ENCODE results near the gene CACTIN.

CACTIN gene

DNA sequence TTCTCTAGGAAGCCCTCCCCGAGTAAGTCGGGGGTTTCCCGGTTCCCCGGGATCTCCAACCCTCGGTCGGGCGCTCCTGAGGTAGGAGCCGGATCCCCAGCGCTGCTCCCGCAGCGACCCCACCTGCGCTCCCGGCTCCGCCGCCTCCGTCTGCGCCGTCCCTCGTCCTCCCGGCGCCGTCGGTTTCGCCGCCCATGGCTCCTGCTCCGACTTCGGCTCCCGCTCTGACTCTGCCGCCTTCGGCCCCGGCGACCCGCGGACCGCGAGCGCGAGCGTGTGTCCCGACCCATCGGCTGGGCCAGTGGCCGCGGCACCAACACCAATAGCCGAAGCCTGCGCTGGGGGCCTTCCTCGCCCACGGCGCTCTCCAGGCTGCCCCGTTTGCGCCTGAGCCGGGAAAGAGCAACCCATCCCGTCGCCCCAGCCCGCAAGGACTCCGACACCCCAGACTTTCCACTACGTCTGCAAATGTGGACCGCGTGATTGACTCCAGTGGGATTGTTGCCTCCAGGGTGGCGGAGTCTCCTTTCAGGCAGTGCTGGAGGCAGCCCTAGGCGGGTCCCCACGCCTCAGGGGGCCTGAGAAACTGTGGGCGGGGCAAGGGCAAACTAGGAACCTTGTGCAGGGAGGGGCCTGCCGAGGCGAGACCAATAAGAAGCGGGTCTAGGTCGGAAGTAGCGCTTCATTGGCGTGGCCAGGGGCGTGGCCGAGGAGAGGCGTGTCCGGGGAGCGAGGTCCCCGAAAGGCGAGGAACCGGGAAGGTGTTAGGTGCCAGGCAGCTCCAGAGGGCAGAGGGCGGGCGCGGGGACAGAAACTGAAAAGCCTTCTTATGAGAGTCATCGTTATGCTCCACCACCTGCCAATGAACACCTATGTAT lies at the start of gene CACTIN:
CACTIN (minus strand) TSS at position 318 of the 878 bp plus-strand sequence; CDS start at position 290, 28 bp downstream.
- peak within 1 kb of the TSS; percentile 79 for H3K4me3 ChIP-seq (ENCODE audit: low read depth, low read length)
- DNase-seq (ENCODE audit: low read depth): peak; percentile 93
- no peak for TF ChIP-seq CTCF (IDR thresholded peaks at IDR 0.05; ENCODE audit: low read depth, low read length, missing control alignments)

DNA sequence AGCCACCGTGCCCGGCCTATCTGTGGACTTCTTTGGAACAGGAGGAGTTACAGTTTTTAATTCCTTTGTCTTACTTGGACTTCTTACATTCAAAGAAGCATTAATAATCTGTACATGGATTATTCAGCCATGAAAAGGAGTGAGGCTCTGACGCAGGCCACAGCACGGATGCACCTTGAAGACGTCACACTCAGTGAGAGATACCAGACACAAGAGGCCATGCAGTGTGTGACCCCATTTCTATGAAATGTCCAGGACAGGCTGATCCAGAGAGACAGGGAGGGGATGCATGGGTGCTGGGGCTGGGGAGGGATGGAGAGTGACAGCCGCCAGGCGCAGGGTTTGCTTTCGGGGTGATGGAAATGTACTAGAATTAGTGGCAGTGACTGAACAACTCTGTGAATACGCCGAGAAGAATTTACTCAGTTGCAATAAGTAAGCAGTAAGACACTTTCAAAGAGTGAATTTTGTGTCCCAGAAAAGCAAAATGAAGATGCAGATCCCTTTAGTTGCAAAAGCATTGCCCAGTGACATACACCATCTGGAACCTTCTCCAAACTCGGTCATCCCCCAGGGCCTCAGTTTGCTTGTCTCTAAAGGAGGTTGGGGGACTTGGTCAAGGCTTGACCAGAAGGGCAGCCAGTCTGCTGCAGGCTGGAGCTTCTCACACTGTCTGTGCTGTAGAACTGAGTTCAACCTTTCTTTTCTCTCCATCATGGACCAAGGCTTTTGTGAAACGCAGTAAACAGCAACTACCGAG lies 48.4 kb upstream of the CACTIN start:
- DNase-seq (ENCODE audit: low read depth): no peak
- no peak overlapping the region for H3K4me3 ChIP-seq (ENCODE audit: low read depth, low read length)
- no peak for TF ChIP-seq CTCF (IDR thresholded peaks at IDR 0.05; ENCODE audit: low read depth, low read length, missing control alignments)

- no peak overlapping the region for H3K4me3 ChIP-seq (ENCODE audit: low read depth, low read length)
- no peak for DNase-seq (ENCODE audit: low read depth)
- TF ChIP-seq CTCF (IDR thresholded peaks at IDR 0.05; ENCODE audit: low read depth, low read length, missing control alignments): no peak
Observed at GRCh38 chr19:3673506-3674439, 47.2 kb upstream of the CACTIN start.

GRCh38 chr19:3672993-3673392 lies 46.4 kb upstream of the CACTIN start:
- TF ChIP-seq CTCF (IDR thresholded peaks at IDR 0.05; ENCODE audit: low read depth, low read length, missing control alignments): no peak
- no peak overlapping the region for H3K4me3 ChIP-seq (ENCODE audit: low read depth, low read length)
- no peak for DNase-seq (ENCODE audit: low read depth)

GRCh38 chr19:3672575-3672948 lies 46.0 kb upstream of the CACTIN start:
- no peak overlapping the region for H3K4me3 ChIP-seq (ENCODE audit: low read depth, low read length)
- no peak for DNase-seq (ENCODE audit: low read depth)
- TF ChIP-seq CTCF (IDR thresholded peaks at IDR 0.05; ENCODE audit: low read depth, low read length, missing control alignments): no peak
